ENCODE data around the gene SLC24A1. TPM values are rescaled to one million over a fixed set of nuclear protein-coding genes. Genes with fewer than 3 reads are reported as not detected.

The SLC24A1 gene
- total and polyA plus RNA-seq, 2 of the 4 experiments (the other 2 are of a cell fraction), result 3.6 to 4.9 TPM

- Histone ChIP-seq H3K4me1 (ENCODE audit: control insufficient read depth, insufficient read depth, low read length) (no peaks in the 10 kb centered on the region), H3K9ac (ENCODE audit: low read depth, low read length) (no peak overlapping the region), H3K23ac (ENCODE audit: low read depth, low read length) (no peak overlapping the region), H4K20me1 (ENCODE audit: insufficient read depth, low read length) (no peaks in the 10 kb centered on the region), H2AK9ac (replicated peaks; ENCODE audit: low read depth, low read length, poor library complexity) (no peak overlapping the region), H4K5ac (ENCODE audit: low read depth, low read length) (no peak overlapping the region), H3K4me3 (ENCODE audit: insufficient read depth, low read depth, low read length) (no peak overlapping the region), H3K4me2 (ENCODE audit: low read depth, low read length) (no peak overlapping the region), H3K4ac (ENCODE audit: low read depth, low read length) (no peak overlapping the region), H2BK5ac (ENCODE audit: low read depth, low read length, poor library complexity, severe bottlenecking) (no peak overlapping the region), H3K18ac (ENCODE audit: low read depth, low read length) (no peak overlapping the region), H3K9me3 (ENCODE audit: control insufficient read depth, insufficient read depth, low read length) (no peaks in the 10 kb centered on the region), H3K36me3 (ENCODE audit: control insufficient read depth, insufficient read depth, low read length) (peaks cover 11% of the 10 kb centered on the region; the same call in 1 of the 2 replicates), H2AFZ (replicated peaks; ENCODE audit: low read length, poor library complexity) (no peak overlapping the region), H2AK5ac (ENCODE audit: low read depth, low read length) (no peak overlapping the region), H3K56ac (ENCODE audit: extremely low read depth, insufficient read depth, low read length) (no peak overlapping the region), H3K9me1 (ENCODE audit: insufficient read depth, low read length) (no peaks in the 10 kb centered on the region), H4K91ac (ENCODE audit: insufficient read depth, low read depth, low read length) (no peak overlapping the region), H3K27ac (ENCODE audit: insufficient read depth, low read length) (no peak overlapping the region), H3K27me3 (ENCODE audit: control insufficient read depth, insufficient read depth, low read length) (no peaks in the 10 kb centered on the region), H2BK20ac (ENCODE audit: low read depth, low read length) (peak overlapping the region; percentile 18; the same call in 1 of the 2 replicates), H3K79me1 (ENCODE audit: low read depth in 1 of 2, low read length in 2 of 2) (no peaks in the 10 kb centered on the region), H4K8ac (ENCODE audit: low read depth in 2 of 2, low read length in 2 of 2) (no peak overlapping the region), H2BK120ac (ENCODE audit: low read depth, low read length) (no peak overlapping the region), H2BK15ac (ENCODE audit: low read depth, low read length) (no peak overlapping the region), H3K14ac (replicated peaks; ENCODE audit: low read depth, low read length) (no peak overlapping the region)
- WGBS, 2 experiments (ENCODE audit: extremely low coverage in 2 of 2, insufficient read length in 1 of 2), result no CpG with 5 or more reads among the region's 2 CpGs
- in situ Hi-C loops (cut with MboI; ENCODE audit: low sequenced_read_pairs), result no loop called here
- dilution Hi-C loops (cut with HindIII; ENCODE audit: low sequenced_read_pairs, unreplicated experiment), result no loop called here
- POLR2A ChIA-PET (ENCODE audit: unreplicated experiment), result no interaction called here
- TF ChIP-seq SMC3 (IDR thresholded peaks at IDR 0.05; ENCODE audit: low read depth, low read length) (no peak), MAZ (IDR thresholded peaks at IDR 0.05; ENCODE audit: borderline replicate concordance, low read depth, low read length) (no peak), CHD1 (IDR thresholded peaks at IDR 0.05; ENCODE audit: low read depth, low read length) (no peak), POLR2A (IDR thresholded peaks at IDR 0.05; ENCODE audit: low read depth, low read length) (no peak), MXI1 (IDR thresholded peaks at IDR 0.05; ENCODE audit: borderline replicate concordance, low read depth, low read length) (no peak)
- TF ChIP-seq, protein P1, sequence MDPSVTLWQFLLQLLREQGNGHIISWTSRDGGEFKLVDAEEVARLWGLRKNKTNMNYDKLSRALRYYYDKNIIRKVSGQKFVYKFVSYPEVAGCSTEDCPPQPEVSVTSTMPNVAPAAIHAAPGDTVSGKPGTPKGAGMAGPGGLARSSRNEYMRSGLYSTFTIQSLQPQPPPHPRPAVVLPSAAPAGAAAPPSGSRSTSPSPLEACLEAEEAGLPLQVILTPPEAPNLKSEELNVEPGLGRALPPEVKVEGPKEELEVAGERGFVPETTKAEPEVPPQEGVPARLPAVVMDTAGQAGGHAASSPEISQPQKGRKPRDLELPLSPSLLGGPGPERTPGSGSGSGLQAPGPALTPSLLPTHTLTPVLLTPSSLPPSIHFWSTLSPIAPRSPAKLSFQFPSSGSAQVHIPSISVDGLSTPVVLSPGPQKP (IDR thresholded peaks at IDR 0.05; ENCODE audit: borderline replicate concordance, low read depth, low read length), result no peak
- BruUV-seq (replicated peaks), result no TSS peak
- CTCF ChIA-PET, result interaction anchor here (0.7 kb wide), 1 partner anchor 157 kb away, joined by 3 read pairs; no protein-coding TSS in a partner anchor
- DNase-seq, result no peak
- intact Hi-C loops (cut with micrococcal nuclease), result no loop called here
- no peak for ATAC-seq (ENCODE audit: low read depth)
Measured at GRCh38 chr15:65676123-65676522, 54.4 kb downstream of the SLC24A1 start.
